Choroid plexus epithelial cell (primary cell): ENCODE data around the gene NKAIN2.

Experiments
- DNase-seq: peaks from one replicate; pipeline ENCODE4 v3.0.0-alpha.2; 2010; ENCODE audit warnings: low read depth
- H3K4me3 ChIP-seq: 2 replicates; pipeline ENCODE4 v1.5.1; 2011; ENCODE audit warnings: low read depth, mild to moderate bottlenecking, control low read depth, low read length, moderate library complexity
- CTCF ChIP-seq: conservative IDR thresholded peaks from 2 replicates; pipeline ENCODE4 v1.5.1; 2011; ENCODE audit warnings: low read depth, mild to moderate bottlenecking, control low read depth, inconsistent platforms, low read length, moderate library complexity

The NKAIN2 gene

DNA sequence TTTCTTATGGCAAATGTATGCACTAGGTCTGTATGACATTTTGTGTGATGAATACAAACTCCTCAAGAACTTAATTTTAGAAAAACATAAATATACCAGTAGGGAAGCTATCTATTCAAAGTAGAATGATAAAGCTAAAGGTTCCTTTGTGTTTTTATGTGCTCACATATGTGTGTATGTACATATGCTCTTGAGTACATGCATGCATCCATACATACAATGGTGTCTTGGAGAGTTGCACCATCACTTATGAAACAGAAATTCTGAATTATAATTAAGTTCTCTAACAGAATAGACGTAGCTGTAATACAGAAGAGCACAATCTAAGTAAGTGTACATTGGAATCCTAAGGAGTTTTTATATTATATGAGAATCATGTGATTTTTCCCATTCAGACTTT lies 2.3 kb downstream of the NKAIN2 start:
- no peak for DNase-seq
- no peak overlapping the region for H3K4me3 ChIP-seq
- TF ChIP-seq CTCF, result no peak

GRCh38 chr6:123806561-123806960 lies 2.9 kb downstream of the NKAIN2 start:
- TF ChIP-seq CTCF, result no peak
- H3K4me3 ChIP-seq, result no peak overlapping the region

DNA sequence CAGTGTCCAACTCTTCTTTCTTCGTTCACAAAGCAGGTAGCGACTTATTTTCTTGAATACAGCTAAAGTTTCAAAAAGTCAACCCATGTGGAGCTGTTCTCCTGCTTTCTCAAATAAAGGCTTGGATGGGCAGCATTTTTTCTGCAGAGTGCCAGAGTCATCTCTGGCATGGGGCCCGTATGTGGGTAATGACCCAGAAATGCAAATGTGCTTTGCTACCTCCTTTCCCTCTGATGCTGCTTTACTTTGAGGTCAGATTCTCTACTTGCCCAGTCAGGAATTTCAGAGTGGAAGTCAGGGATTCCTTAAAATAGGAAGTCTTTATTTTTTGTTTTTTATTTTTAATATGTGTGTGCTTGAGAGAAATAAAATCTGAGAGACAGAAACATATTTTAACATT lies 4.9 kb downstream of the NKAIN2 start:
- TF ChIP-seq CTCF, result no peak
- no peak overlapping the region for H3K4me3 ChIP-seq
- DNase-seq, result no peak

More at GRCh38 chr6:123806561-123806960, 2.9 kb downstream of the NKAIN2 start:
- no peak for DNase-seq

DNA sequence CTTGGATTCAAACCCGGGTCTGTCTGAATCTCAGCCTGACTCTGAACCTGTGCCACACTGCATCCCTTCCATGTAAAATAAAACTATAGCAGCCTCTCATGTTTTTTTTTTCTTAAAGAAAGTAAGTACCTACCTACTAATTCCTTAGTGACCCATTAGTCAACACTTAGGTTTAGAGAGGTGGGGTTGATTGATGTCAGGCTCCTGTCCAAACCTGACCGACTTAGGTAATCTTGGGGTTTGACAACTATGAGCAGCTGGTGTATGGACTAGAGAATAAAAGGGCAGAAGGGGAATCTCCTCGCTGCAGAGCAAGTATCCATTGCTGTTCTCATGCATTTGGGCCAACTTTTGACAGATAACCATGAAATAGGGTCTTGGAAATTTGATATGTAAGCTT lies 6.5 kb downstream of the NKAIN2 start:
- no peak overlapping the region for H3K4me3 ChIP-seq
- no peak for DNase-seq
- no peak for TF ChIP-seq CTCF

- no peak for TF ChIP-seq CTCF
- no peak overlapping the region for H3K4me3 ChIP-seq
- DNase-seq, result no peak
These were observed 7.3 kb downstream of the NKAIN2 start for GRCh38 chr6:123810948-123811347.

- no peak overlapping the region for H3K4me3 ChIP-seq
- DNase-seq, result no peak
- TF ChIP-seq CTCF, result no peak
These were observed 7.7 kb downstream of the NKAIN2 start for GRCh38 chr6:123811378-123811777.

GRCh38 chr6:123812621-123813020 lies 9.0 kb downstream of the NKAIN2 start:
- no peak overlapping the region for H3K4me3 ChIP-seq
- DNase-seq, result no peak
- TF ChIP-seq CTCF, result no peak
